ENCODE measurements around the gene MUC4.

GRCh38 chr3:195761123-195761566, 50.6 kb downstream of the MUC4 start:
- no peak for TF ChIP-seq EZH2 (IDR thresholded peaks at IDR 0.05; ENCODE audit: insufficient read depth, poor library complexity, severe bottlenecking)
- TF ChIP-seq EZH2phosphoT487 (IDR thresholded peaks at IDR 0.05; ENCODE audit: insufficient read depth, low read depth): no peak
